GM10847 (cell line): ENCODE measurements around the gene MRGPRE.

Experiments used
- POLR2A ChIP-seq: IDR thresholded peaks from 2 replicates; pipeline ENCODE4 v1.6.1; 2011; ENCODE audit not compliant: insufficient read length; ENCODE audit errors: extremely low read depth

Gene MRGPRE

DNA sequence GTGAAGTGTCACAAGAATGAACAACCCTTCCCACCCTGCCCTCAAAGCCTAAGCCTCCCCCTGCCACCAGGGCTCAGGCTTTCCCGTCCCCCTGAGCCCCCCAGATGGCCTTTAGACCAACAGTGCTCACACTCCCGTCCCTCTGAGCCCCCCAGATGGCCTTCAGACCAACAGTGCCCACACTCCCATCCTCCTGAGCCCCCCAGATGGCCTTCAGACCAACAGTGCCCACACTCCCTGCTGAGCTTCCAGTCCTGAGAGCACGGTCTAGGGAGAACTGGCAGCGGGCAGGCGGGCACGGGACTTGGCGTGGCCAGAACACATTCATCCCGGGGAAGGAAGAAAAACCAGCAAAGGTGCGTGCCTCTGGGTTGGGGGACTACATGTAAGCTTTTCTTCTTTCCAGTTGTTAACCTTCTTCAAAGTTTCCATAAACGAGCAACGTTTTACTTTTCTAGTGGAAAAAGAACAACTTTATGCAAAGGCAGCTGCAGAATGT is 16.1 kb downstream of the MRGPRE start:
- no peak for TF ChIP-seq POLR2A

DNA sequence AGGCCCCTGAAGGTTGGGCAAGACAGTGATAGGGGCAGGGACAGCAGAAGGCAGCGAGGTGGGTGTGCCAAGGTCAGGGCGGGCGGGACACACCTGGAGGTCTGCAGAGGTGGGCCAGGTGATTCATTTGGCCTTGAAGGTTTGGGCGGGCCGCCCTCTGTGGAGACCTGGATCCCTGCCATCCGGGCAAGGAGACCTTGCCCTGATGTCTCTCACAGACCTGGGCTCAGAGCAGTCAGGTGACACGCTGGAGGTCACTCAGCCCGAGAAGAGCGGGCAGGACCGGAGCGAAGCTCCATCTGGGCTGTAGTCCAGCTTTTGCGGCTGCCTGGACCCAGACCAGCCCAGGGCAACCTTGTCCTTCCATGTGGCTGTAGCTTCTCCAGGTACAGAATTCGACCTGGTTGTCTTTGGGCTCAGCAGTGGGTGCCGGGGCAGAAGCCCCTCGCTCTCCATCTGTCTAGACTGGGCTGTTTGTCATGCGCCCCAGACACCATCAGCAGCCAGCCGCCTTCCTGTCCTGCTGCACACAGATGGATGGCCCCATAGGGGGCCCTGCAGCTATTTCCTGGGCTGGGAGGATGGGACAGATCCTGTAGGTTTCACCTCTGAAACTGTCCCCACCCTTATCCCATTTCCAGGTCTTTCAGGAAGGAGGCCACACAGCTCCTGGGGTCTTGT is 16.7 kb downstream of the MRGPRE start:
- TF ChIP-seq POLR2A = no peak

DNA sequence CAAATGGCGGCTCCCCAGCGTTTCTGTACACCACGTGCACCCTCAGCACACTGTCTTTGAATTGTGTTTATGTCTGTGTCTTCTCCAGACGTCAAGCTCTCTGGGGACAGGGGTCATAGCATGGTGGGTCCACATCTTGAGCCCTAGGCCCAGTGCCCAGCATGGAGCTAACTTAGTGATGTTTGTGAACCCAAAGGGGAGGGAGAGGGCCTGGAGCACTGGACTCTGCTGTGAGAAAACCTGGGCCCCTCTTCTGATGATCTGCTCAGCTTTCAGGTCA is 17.9 kb downstream of the MRGPRE start:
- TF ChIP-seq POLR2A = no peak

DNA sequence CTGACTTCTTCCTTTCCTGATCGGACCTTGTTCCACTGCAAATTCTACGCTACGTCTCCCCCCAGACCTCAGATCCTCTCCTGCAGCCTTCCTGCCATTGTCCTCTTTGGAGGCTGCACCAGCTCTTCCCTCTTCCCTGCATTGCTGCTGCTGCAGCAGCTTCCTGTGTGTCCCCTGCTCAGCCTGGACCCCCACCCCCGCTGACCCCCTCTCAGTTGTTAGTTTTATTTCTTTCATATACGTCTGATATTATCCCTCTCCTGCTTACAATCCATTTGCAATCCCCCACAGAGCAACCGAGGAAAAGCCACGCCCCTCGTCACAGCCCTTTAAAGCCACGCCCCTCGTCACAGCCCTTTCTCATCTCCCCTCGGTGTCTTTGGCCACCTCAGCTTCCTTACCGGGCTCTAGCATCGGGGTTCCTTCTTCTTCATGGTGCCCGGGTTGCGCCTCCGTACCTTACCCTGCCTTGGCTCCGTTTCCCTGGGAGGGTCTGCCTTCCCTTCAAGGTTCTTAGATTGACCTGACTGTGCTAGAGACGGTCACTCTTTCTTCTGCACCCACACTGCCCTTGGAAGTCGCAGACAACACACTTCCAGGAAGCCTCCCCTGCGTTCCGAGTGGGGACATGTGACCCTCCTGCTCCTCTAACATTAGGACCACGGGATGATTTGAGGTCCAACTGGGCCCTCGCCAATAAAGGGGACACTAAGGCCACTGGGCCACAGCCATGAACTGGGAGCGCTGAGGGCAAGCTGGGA is 18.4 kb downstream of the MRGPRE start:
- TF ChIP-seq POLR2A = no peak

DNA sequence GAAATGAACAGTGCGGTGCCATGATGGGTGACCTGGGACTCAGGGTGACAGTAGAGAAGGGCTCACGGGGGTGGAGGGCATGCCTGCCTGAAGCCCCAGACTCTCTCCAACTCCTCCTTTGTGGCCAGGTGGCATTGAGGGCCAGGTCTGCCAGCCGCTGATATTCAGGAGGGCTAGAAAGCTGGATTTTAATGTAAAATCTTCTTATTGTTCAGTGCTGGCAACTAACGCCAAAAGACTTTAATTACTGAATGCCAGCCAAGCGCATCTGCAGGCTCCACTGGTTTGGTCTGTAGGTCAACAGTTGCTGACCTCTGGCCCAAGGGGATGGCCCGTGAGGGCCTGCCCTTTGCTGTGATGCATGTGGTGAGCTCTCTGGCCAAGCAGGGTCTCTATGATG is 23.9 kb downstream of the MRGPRE start:
- TF ChIP-seq POLR2A = no peak

DNA sequence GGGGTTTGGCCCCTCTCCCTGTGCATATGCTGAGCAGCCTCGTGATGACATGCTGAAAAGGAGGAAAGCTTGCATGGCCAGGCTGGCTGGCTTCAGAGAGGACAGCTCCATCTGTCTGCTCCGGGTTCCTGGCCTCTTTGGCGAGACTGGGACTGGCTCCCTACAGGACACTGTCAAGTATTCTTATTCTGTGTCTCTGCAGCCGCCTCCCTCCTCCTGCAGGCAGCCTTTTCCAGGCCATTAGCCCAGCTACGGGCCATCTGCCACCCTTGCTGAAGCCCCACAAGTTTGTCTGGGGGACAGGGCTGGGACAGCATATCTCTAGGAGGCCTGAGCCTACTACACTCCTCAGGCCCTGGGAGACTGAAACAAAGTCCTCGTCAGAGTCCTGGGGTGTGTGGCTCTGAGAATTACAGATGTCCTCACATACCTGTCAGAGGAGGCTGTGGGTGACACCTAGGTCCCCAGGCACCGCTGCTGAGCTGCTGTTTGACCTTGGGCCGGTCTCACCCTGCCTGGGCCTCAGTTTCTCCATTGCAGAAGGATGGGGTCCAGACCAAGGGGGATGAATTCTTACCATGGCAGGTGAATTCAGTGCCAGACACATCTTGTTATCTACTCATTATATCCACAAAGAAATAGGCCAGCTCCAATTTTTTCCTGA is 24.6 kb downstream of the MRGPRE start:
- TF ChIP-seq POLR2A = no peak

DNA sequence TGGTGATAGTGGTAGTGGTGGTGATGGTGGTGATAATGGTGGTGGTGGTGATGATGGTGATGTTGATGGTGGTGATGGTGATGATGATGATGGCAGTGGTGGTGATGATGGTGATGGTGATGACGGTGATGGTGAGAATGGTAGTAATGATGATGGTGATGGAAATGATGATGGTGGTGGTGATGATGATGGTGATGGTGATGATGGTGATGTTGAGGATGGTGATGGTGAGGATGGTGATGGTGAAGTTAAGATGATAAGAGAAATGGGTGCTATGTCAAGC is 25.4 kb downstream of the MRGPRE start:
- TF ChIP-seq POLR2A = no peak

DNA sequence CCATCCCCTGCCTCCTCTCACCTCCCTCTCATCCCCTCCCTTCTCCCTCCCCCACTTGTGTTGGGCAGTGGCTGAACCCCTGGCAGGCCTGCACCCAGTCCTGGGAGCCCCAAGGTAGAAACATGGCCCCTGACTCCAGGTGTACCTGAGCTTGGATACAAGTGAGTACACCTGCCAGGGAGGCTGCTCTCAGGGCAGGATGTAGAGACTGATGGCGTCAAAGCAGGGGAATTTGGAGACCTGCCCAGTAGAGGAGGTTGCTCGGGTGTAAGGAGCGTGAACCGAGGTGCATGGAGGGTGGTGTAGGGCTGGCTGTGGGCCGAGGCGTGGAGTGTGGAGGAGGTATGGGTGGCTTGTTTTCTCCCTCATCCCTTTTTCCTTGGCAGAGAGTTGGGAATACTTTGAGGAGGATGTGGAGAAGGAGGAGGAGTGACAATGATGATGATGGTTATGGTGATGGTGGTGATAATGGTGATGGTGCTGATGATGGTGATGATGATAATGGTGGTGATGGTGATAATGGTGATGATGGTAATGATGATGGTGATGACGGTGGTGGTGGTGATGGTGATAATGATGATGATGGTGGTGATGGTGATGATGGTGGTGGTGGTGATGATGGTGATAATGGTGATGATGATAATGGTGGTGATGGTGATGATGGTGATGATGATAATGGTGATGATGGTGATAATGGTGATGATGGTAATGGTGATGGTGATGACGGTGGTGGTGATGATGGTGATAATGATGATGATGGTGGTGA is 25.9 kb downstream of the MRGPRE start:
- TF ChIP-seq POLR2A = no peak

DNA sequence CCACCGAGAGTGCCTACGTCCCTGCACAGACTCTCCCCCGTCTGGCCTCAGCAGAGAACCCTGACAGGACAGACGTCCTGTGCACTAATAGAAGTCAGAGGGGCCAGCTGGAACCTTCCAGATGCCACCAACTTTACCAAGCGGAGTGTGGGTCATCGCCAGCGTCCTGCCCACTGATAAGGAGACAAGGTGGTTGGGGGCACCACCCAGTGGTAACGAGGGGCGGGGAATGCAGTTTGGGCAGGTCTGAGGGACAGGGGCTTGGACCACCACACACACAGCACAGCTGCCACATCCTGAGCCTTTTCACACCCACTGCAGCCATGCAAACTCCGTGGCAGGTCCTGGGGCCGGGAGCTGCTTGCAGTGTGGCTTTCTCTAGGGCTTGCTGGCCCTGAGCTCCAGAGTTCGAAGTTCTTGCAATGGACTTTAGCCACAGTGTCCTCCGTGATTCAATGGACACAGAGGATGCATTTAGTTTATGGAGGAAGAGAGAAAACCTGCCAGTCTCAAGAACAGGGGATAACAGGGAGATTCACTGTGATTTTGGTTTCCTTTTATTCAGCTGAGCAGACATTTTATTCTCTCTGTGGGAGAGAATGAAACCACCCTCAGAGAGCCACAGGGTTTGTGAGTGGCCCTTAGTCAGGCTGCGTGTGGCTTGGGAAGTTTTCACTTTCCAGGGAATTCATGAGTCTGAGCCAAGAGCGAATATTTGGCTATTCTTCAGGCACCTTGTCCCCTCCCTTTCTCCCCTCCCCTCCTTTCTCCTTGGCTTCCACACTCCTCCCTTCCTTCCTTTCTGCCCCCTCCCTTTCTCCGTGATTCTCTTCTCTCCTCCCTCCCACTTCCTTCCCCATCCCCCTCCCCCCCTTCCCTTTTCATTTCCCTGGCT is 26.7 kb downstream of the MRGPRE start:
- no peak for TF ChIP-seq POLR2A

DNA sequence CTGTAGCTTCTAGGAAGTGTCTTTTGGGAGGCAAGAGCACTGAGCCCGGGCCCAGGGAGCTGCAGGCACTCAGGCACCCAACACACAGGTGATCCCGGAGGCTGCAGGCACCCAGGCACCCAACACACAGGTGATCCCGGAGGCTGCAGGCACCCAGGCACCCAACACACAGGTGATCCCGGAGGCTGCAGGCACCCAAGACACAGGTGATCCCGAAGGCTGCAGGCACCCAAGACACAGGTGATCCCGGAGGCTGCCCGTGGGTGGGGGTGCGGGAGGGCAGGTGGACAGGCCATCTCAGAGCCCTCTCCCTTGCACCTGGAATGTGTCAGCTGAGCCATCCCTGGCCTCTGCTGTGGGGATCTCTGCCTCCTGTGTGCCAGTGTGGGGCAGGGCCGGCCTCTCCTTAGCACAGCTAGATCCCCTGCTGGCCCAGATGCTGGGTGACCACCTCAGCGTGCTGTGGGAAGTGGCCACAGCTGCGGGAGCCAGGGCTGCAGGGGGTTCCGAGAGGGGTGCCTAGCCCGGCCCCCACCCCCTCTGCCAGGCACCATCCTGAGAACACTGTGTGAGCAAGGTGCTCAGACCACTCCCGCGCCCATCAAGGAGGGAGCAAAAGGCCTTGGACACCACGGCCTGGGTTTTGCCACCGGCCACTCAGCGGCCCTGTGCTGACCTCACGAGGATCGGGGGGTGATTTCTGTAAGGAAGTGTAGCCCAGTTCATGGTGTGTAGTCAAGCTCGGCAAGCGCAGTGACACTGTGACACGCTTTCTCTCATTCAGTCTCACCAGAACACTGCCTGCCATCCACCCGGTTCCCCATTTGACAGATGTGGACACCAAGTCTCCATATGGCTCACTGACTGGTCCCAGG is 27.8 kb downstream of the MRGPRE start:
- TF ChIP-seq POLR2A = no peak

DNA sequence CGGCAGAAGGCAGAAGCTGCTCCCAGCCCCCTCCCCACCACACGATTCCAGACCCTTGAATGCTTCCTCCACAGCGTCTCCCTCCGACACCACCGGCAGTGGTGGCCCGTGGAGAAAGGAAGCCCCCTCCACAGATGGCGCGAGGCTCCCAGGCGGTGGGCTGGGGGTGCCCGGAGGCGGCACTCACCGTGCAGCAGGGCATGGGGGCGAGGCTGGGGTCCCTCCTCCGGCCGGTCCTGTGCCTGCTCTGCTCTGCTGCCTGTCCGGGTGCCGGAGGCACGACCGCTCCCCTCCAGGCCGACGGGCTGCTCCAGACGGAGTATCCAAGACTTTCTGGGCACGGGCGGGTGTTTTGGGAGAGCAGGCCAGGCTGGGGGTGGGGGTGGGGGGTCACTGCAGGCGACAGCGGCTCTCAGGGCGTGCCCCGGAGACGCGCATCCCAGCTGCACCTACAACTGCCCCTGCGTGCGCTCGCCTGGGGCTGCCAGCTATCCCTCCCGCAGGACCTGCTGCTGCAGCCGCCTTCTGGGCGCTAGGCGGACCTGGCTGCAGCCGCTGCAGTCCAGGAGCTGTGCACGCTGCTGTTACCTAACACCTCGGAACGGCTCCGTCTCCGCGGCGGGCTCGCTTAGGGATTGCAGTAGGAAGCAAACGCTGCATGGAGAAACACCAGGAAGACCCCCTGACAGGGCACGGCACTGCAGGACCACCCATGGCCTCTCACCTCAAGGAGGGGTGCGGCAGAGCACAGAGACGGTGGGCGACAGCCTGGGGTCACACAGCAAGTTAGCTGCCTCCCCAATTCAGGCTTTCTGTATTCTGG is 28.8 kb downstream of the MRGPRE start:
- no peak for TF ChIP-seq POLR2A

DNA sequence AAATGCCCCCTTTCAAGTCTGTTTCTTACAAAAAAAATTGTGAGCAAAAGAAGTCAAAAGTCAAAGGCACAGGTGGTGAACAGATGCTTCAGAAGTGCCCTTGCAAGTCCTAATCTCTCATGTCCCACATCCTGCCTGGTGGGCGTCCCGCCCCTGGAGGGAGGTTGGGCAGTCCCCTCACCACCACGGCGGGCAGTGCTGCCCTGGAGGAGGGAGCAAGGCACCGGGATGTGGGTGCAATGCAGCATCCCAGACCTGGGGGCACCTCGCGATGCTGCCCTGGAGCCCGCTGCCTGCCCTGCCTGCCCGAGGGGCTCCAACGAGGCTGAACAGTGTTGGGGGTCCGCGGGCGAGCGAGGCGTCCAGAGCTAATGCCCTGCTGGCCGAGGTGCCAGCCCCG is 29.5 kb downstream of the MRGPRE start:
- TF ChIP-seq POLR2A = no peak

DNA sequence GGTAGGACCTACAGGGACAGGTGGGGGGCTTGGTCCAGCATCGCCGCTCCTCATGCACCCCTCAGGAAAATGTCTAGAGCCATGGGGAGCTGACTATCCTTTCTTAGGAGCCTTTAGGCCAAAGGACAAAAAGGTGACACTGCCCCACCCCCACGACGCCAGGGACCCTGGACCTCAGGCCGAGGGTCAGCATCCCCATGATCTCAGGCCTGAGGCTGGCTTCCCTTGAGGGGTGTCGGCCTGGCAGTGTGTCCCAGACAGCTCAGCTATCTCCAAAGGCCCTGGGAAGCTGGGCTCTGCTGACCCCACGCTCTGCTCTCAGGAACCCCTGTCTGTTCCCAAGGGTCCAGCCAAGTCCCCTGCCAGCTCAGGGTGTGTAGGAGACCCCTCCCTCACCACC is 29.9 kb downstream of the MRGPRE start:
- no peak for TF ChIP-seq POLR2A
